ENCODE data around the gene BEGAIN.

The BEGAIN gene

GRCh38 chr14:100616854-100617409 is 29.7 kb upstream of the BEGAIN start:
- no peak for DNase-seq

DNA sequence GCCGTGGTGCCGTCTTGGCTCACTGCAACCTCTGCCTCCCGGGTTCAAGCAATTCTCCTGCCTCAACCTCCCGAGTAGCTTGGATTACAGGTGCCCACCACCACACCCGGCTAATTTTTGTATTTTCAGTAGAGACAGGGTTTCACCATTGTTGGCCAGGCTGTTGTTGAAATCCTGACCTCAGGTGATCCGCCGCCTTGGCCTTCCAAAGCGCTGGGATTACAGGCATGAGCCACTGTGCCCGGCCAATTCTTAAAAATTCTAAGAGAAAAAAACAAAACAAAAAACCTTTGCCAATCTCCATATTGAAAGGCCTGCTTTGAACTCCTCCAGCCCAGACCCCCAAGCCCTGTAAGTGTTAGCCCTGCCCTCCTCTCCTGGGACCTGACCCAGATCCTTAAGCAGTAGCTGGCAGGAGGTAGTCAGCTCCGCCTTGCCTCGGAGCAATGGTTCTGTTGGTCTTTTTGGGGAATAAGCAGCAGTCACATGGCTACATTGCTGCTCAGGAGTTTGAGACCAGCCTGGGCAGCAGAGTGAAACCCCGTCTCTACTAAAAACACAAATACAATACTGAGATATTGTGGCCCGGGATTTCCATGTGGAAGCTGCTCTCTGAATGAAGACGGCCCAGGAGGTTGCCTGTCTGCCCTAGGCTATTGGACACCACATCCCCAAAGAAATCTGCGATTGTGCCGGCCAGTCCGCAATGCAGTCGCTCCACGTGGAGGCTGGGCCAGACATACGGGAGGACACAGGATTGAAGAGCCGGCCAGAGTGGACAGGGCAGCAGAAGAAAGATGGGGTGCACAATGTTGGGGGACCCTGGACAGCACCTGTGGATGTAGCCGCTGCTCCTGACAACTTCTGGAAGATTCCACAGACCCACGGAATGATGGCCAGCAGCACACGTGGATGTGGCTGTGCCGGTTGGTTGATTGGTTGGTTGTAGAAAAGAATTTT is 28.8 kb upstream of the BEGAIN start:
- DNase-seq = no peak

DNA sequence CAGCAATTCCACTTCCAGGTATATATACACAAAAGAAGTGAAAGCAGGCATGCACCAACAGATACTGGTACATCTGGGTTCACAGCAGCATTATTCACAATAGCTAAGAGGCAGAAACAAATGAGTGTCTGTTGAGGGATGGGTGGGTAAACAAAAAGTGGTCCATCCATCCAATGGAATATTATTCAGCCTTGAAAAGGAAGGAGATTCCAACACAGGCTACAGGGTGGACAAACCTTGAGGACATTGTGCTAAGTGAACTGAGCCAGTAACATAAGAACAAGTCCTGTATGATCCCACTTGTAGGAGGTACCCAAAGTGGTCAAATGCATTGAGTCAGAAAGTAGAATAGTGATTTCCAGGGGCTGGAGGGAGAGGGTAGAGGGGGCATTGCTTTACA is 27.6 kb upstream of the BEGAIN start:
- no peak for DNase-seq

- no peak for DNase-seq
These were observed 25.8 kb upstream of the BEGAIN start for GRCh38 chr14:100612986-100613385.

DNA sequence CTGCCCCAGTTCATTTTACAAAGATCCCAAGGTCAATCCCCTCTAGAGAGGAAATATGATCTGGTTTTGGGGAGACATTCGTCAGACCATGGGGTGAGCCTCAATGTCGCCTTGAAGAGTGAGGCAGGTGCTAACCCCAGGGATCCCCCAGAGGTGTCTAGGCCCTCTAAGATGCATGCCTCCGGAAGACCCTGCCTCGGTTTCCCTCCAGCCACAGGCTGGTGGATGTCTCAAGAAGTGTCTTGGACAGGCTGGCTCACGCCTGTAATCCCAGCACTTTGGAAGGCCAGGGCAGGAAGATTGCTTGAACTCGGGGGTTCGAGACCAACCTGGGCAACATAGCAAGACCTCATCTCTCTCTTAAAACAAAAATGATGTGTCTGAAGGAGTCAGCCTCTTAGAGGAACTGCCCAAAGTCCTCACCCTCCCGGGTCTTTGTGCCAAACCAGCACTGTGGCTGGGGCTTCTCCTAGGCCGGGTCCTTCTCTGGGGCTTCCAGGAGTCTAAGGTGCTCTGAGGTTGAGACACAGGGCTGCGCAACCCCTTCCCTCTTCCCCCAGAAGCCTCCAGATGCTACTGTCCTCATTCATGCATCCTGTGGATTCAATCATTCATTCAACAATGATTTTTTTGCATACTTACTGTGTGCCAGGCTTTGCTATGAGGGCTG is 24.7 kb upstream of the BEGAIN start:
- DNase-seq = no peak

DNA sequence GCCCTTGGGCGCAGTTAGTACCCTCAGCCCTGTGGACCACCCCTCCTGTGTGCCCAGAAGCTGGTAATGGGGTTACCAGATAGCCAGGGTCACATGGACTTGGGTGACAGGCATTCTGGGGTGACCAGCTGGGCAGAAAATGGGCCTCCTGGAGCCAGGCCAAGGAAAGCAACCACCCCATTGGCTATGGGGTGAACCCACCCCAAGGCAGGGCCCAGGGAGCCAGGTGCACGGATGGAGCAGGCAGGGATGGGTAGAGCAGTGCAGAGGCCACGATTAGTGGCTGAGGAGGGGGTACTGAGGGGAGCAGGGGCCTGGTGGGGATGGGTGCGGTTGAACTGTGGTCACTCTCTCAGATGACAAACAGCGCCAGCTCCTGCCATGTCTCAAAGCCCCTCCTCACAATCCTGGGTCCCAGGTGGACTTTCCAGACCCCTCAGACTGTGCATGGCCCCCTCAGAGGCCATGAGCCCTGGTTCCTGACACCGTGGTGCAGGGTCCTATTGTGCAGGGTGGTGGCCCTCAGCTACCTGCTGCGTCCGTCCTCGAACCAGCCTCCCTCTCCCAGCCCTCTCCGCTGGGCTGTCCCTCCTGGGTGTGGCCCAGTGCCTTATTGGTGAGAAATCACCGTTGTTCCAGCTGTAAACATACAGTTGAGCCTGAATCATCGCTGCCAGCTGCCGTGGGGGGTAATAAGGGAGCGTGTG is 23.4 kb upstream of the BEGAIN start:
- DNase-seq = no peak

DNA sequence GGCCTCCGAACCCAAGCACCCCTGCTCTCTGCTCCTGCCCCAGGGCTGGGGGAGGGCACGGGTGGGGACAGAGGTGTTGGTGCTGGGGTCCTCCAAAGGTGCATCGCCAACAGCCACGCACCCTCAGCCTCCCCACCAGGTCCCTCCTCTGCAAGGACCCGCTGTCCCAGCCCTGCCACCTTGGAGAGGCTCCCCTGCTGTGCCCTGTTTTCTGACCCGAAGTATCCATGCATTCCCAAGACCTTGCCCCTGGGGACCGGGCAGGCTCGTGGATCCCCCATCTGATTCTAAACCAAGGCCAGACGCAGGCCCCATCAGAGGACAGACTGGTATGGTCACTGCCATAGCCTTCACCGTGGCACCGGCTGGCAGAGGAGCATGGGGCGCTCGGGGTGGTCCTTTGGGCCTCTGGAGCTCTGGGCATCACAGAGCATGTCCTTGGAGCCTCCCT is 22.7 kb upstream of the BEGAIN start:
- DNase-seq = no peak

- no peak for DNase-seq
These were observed 22.2 kb upstream of the BEGAIN start for GRCh38 chr14:100609331-100609870.

DNA sequence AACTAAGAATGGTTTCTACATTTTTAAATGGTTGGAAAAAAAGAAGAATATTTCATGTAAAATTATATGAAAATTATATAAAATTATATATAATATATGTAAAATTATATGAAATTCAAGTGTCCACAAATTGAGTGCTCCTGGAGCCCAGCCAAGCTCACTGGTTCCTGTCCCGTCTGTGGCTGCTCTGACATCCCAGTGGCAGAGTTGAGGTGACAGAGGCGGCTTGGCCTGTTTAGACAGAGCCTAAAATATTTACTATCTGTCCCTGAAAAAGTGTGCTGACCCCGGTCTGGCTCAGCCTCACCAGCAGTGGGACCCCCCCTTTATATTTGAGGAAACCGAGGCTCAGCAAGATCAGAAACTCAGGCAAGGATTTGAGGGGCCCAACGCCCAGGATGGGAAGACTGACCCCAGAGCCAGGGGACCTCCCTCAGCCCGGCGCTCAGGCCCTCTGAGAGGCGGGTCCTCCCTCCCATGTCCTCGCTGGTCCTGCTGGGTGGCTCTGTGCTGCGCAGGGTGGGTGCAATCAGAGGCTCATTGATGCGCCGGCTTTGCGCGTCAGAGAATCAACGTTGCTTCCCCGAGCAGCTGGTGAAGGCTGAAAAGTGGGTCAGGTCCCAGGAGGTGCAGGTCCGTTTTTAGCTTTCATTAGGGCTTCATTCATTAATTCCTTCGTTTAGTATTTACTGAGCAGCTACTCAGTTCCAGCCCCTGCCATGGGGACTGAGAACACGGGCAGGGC is 21.5 kb upstream of the BEGAIN start:
- DNase-seq = no peak

- no peak for DNase-seq
These were observed 20.8 kb upstream of the BEGAIN start for GRCh38 chr14:100608064-100608463.

- no peak for DNase-seq
These were observed 20.4 kb upstream of the BEGAIN start for GRCh38 chr14:100607611-100607956.

GRCh38 chr14:100606687-100607610 is 19.7 kb upstream of the BEGAIN start:
- no peak for DNase-seq

- peak in 3 of 58 donors; percentile 27 to 53 (median 29) for DNase-seq
These were observed 18.8 kb upstream of the BEGAIN start for GRCh38 chr14:100605706-100606686.

DNA sequence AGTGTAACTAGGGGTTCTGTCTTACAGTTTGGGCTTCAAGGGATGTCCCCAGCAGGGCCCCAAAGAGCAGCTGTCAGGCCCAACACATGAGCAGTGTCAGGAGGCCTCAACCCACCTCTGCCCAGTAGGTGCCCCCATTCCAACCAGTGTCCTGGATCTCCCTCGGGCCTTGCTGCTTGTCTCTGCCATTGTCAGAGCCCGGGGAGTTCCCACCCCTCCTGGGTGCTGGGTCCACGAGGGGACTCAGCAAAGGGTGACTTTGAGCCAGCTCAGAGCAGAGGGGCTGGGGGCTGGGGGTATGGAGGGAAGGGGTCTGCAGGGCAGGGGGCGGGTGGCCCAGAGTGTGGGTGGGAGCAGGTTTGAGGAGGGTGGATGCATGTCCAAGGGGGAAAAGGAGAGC is 18.0 kb upstream of the BEGAIN start:
- DNase-seq = no peak

- DNase-seq = peak in 2 of 58 donors; percentile 20 to 28
These were observed 17.5 kb upstream of the BEGAIN start for GRCh38 chr14:100604709-100605108.

DNA sequence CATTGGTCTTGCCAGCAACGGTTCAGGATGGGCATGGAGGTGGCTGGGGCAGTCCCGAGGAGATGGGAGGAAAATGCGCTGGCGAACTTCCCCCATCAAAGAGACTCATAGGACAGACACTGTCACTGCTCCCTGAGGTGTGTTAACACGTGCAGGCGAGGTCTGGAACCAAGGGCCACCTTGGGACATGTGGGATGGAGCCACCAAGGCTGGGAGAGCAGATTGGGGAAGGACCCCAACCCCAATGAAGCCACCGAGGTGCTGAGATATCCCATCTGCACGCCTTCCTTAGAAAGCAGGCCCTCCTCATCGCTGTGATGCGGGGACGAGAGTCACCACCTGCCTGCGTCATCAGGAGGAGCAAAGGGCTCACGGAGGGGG is 16.9 kb upstream of the BEGAIN start:
- DNase-seq = no peak

- no peak for DNase-seq
These were observed 16.3 kb upstream of the BEGAIN start for GRCh38 chr14:100603341-100604120.
